Smooth muscle cell (in vitro differentiated cells): ENCODE measurements around the gene DNAJB7. TPM values are rescaled to one million over a fixed set of nuclear protein-coding genes. Genes with fewer than 3 reads are reported as not detected.
A peak's percentile ranks its signal among the peaks of the same experiment; 100 is the strongest.

Experiments
- DNase-seq: peaks from one replicate; lab custom pipeline; 2025; ENCODE audit not compliant: unreplicated experiment; lab: John Stamatoyannopoulos, UW
- H2AFZ ChIP-seq: fragments of 200-600 bp; sonication (generic); 2 replicates; pipeline ENCODE4 v1.6.0; 2016; ENCODE audit warnings: antibody characterized with exemption, low read depth, mild to moderate bottlenecking
- H3F3A ChIP-seq: fragments of 200-600 bp; sonication (generic); 2 replicates; pipeline ENCODE4 v1.6.0; 2017; ENCODE audit warnings: antibody characterized with exemption, low read depth
- H3K27ac ChIP-seq: fragments of 200-600 bp; sonication (generic); 2 replicates; pipeline ENCODE4 v1.5.1; 2016; ENCODE audit warnings: low read depth, mild to moderate bottlenecking
- H3K27me3 ChIP-seq: fragments of 200-600 bp; sonication (generic); 2 replicates; pipeline ENCODE4 v1.6.1; 2016; ENCODE audit warnings: low read depth, mild to moderate bottlenecking
- H3K36me3 ChIP-seq: fragments of 200-600 bp; sonication (generic); 2 replicates; pipeline ENCODE4 v1.5.1; 2016; ENCODE audit warnings: low read depth
- H3K4me1 ChIP-seq: fragments of 200-600 bp; sonication (generic); 2 replicates; pipeline ENCODE4 v1.5.1; 2016; ENCODE audit warnings: low read depth
- H3K4me2 ChIP-seq: fragments of 200-600 bp; sonication (generic); 2 replicates; pipeline ENCODE4 v1.6.0; 2016; ENCODE audit warnings: mild to moderate bottlenecking
- H3K4me3 ChIP-seq: fragments of 200-600 bp; sonication (generic); 2 replicates; pipeline ENCODE4 v1.5.1; 2016; ENCODE audit warnings: mild to moderate bottlenecking
- H3K79me2 ChIP-seq: fragments of 200-600 bp; sonication (generic); 2 replicates; pipeline ENCODE4 v1.6.0; 2016; ENCODE audit warnings: low read depth, mild to moderate bottlenecking
- H3K9ac ChIP-seq: fragments of 200-600 bp; sonication (generic); 2 replicates; pipeline ENCODE4 v1.6.0; 2016; ENCODE audit warnings: low read depth
- H3K9me3 ChIP-seq: fragments of 200-600 bp; sonication (generic); replicated peaks from 2 replicates; pipeline ENCODE4 v1.5.1; 2016; ENCODE audit warnings: low read depth
- H4K20me1 ChIP-seq: fragments of 200-600 bp; sonication (generic); 2 replicates; pipeline ENCODE4 v1.6.0; 2016; ENCODE audit warnings: low read depth
- CTCF ChIP-seq: fragments of 200-600 bp; sonication (generic); IDR thresholded peaks from 2 replicates; pipeline ENCODE4 v1.5.1; 2017; ENCODE audit warnings: borderline replicate concordance, mild to moderate bottlenecking, antibody characterized with exemption; ENCODE audit not compliant: insufficient read depth, poor library complexity, severe bottlenecking
- WGBS: methylation state at CpG from one replicate; pipeline ENCODE4 v1.1.7; 2016; ENCODE audit warnings: low lambda C conversion rate; 5-methylcytosine and 5-hydroxymethylcytosine counted together
- polyA plus RNA-seq: library from polyadenylated mRNA; unstranded; fragments of >200 nt; fragmentation: Nextera tagmentation; extraction: Ambion mirVana; gene quantifications from 2 replicates; pipeline ENCODE4 v1.2.1, GENCODE V29; 2016
- total RNA-seq: library from RNA; depleted of rRNA; stranded (reverse); fragments of >200 nt; gene quantifications from 2 replicates; pipeline ENCODE4 v1.2.3, GENCODE V29; 2014

Gene DNAJB7
- total and polyA plus RNA-seq, 2 experiments from 2014 or later = not detected

GRCh38 chr22:40844951-40845350 is 17.0 kb downstream of the DNAJB7 start:
- peaks cover 66% of the 10 kb centered on the region for H4K20me1 ChIP-seq
- no peak for TF ChIP-seq CTCF
- WGBS = 98% methylated on average over 3 of the region's 3 CpGs
- H3K27ac ChIP-seq = no peak overlapping the region
- H3K4me2 ChIP-seq = no peak overlapping the region
- H3K36me3 ChIP-seq = peaks cover 48% of the 10 kb centered on the region
- H3K9ac ChIP-seq = no peak overlapping the region
- H3K27me3 ChIP-seq = no peaks in the 10 kb centered on the region
- no peak for DNase-seq
- H3K79me2 ChIP-seq = peaks cover 91% of the 10 kb centered on the region
- H2AFZ ChIP-seq = no peak overlapping the region
- H3K9me3 ChIP-seq = no peaks in the 10 kb centered on the region
- H3K4me3 ChIP-seq = no peak overlapping the region
- no peaks in the 10 kb centered on the region for H3K4me1 ChIP-seq
- H3F3A ChIP-seq = no peaks in the 10 kb centered on the region

GRCh38 chr22:40838486-40838885 is 23.4 kb downstream of the DNAJB7 start:
- 95% methylated on average over 3 of the region's 3 CpGs for WGBS
- H3K4me2 ChIP-seq = no peak overlapping the region
- no peaks in the 10 kb centered on the region for H3F3A ChIP-seq
- peaks cover 51% of the 10 kb centered on the region for H3K36me3 ChIP-seq
- H3K9me3 ChIP-seq = no peaks in the 10 kb centered on the region
- peaks cover 60% of the 10 kb centered on the region for H4K20me1 ChIP-seq
- no peak overlapping the region for H3K9ac ChIP-seq
- H3K4me3 ChIP-seq = no peak overlapping the region
- no peaks in the 10 kb centered on the region for H3K27me3 ChIP-seq
- no peak overlapping the region for H2AFZ ChIP-seq
- no peaks in the 10 kb centered on the region for H3K4me1 ChIP-seq
- no peak overlapping the region for H3K27ac ChIP-seq
- DNase-seq = no peak
- H3K79me2 ChIP-seq = peaks cover 71% of the 10 kb centered on the region
- TF ChIP-seq CTCF = no peak

GRCh38 chr22:40834619-40835018 is 27.3 kb downstream of the DNAJB7 start:
- Histone ChIP-seq H3F3A (no peaks in the 10 kb centered on the region), H3K4me2 (no peak overlapping the region), H3K9ac (no peak overlapping the region), H3K36me3 (peaks cover 58% of the 10 kb centered on the region), H3K4me3 (no peak overlapping the region), H3K4me1 (no peaks in the 10 kb centered on the region), H3K27me3 (no peaks in the 10 kb centered on the region), H2AFZ (no peak overlapping the region), H3K79me2 (peaks cover 42% of the 10 kb centered on the region), H4K20me1 (peaks cover 29% of the 10 kb centered on the region), H3K9me3 (no peaks in the 10 kb centered on the region), H3K27ac (peak overlapping the region; percentile 27)
- TF ChIP-seq CTCF = no peak
- no peak for DNase-seq
- 92% methylated on average over 3 of the region's 3 CpGs for WGBS

- H3K4me3 ChIP-seq = no peak overlapping the region
- DNase-seq = no peak
- H3K9ac ChIP-seq = no peak overlapping the region
- no peaks in the 10 kb centered on the region for H3K4me1 ChIP-seq
- H3F3A ChIP-seq = no peaks in the 10 kb centered on the region
- no peak overlapping the region for H3K4me2 ChIP-seq
- no peak overlapping the region for H3K27ac ChIP-seq
- no peaks in the 10 kb centered on the region for H3K27me3 ChIP-seq
- H2AFZ ChIP-seq = no peak overlapping the region
- H3K36me3 ChIP-seq = peaks cover 43% of the 10 kb centered on the region
- no peaks in the 10 kb centered on the region for H3K9me3 ChIP-seq
- 90% methylated on average over 6 of the region's 6 CpGs for WGBS
- TF ChIP-seq CTCF = no peak
- H3K79me2 ChIP-seq = peaks cover 2% of the 10 kb centered on the region
- no peaks in the 10 kb centered on the region for H4K20me1 ChIP-seq
These were observed 32.8 kb downstream of the DNAJB7 start for GRCh38 chr22:40829131-40829530.
